ENCODE results near the gene PAPPA. TPM values are rescaled to one million over a fixed set of nuclear protein-coding genes. Genes with fewer than 3 reads are reported as not detected.

Gene PAPPA
- total and polyA plus RNA-seq, 9 donors = 0.61 to 5.5 (median 2.6) TPM

- Histone ChIP-seq H3K4me1 (ENCODE audit: insufficient read depth) (no peaks in the 10 kb centered on the region), H3K36me3 (no peaks in the 10 kb centered on the region), H3K27ac (no peak overlapping the region), H3K27me3 (no peaks in the 10 kb centered on the region), H3K9me3 (no peaks in the 10 kb centered on the region), H3K4me3 (no peak overlapping the region)
- WGBS, 3 donors = 83 to 98% (median 88%) methylated on average over 2 of the region's 2 CpGs
- DNase-seq = no peak
- intact Hi-C loops (cut with DNase I) = no loop called here
- TF ChIP-seq CTCF (IDR thresholded peaks at IDR 0.05) = no peak
- no peak for TF ChIP-seq POLR2A (IDR thresholded peaks at IDR 0.05)
- no peak for TF ChIP-seq EP300 (IDR thresholded peaks at IDR 0.05)
These were observed 115.7 kb downstream of the PAPPA start for GRCh38 chr9:116269250-116269649.

DNA sequence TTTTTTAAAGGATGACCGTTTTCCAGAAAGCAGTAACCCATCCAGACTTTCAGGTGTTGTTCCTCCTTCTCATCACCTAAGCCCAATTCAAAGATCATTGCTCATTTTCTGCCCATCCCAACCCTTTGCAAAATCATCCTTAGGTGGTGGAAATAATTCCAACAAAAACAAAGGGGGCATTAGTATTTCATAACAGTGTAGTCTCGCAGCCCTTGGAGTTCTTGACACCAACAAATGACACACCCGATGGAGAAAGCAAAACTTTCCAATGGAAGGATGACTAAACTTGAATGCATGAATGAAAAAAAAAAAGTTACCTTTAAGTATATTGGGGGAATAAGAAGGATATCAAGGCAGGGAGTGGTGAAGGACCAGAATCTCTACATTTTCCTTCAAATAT, 117.0 kb downstream of the PAPPA start:
- DNase-seq = no peak
- no peak for TF ChIP-seq POLR2A (IDR thresholded peaks at IDR 0.05)
- TF ChIP-seq CTCF (IDR thresholded peaks at IDR 0.05) = no peak
- TF ChIP-seq EP300 (IDR thresholded peaks at IDR 0.05) = no peak
- Histone ChIP-seq H3K4me1 (ENCODE audit: insufficient read depth) (no peaks in the 10 kb centered on the region), H3K4me3 (no peak overlapping the region), H3K9me3 (no peaks in the 10 kb centered on the region), H3K36me3 (no peaks in the 10 kb centered on the region), H3K27me3 (no peaks in the 10 kb centered on the region), H3K27ac (no peak overlapping the region)
- 93 to 96% (median 95%) methylated on average over 3 of the region's 3 CpGs for WGBS, 3 donors
- intact Hi-C loops (cut with DNase I) = no loop called here

DNA sequence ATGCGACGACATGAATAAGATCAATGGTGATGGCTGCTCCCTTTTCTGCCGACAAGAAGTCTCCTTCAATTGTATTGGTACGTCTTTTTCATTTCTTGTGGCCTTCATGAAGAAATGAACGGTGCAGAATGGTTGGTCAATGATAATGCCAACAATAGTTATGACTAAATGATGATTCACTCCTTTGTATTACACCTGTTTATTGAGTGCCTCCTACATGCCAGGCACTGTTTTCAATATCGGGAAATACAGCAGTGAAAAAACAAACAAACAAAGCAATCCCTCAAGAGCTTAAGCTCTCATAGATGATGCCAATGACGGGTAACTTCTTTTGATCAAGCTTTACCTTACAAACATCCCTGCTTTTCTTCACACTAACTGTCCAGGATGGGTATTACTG, 117.7 kb downstream of the PAPPA start:
- H3K4me3 ChIP-seq = no peak overlapping the region
- H3K27me3 ChIP-seq = no peaks in the 10 kb centered on the region
- intact Hi-C loops (cut with DNase I) = no loop called here
- no peaks in the 10 kb centered on the region for H3K36me3 ChIP-seq
- 91 to 94% (median 92%) methylated on average over 7 of the region's 7 CpGs for WGBS, 3 donors
- no peaks in the 10 kb centered on the region for H3K4me1 ChIP-seq (ENCODE audit: insufficient read depth)
- TF ChIP-seq CTCF (IDR thresholded peaks at IDR 0.05) (no peak), POLR2A (IDR thresholded peaks at IDR 0.05) (no peak), EP300 (IDR thresholded peaks at IDR 0.05) (no peak)
- DNase-seq = no peak
- H3K9me3 ChIP-seq = no peaks in the 10 kb centered on the region
- H3K27ac ChIP-seq = no peak overlapping the region

DNA sequence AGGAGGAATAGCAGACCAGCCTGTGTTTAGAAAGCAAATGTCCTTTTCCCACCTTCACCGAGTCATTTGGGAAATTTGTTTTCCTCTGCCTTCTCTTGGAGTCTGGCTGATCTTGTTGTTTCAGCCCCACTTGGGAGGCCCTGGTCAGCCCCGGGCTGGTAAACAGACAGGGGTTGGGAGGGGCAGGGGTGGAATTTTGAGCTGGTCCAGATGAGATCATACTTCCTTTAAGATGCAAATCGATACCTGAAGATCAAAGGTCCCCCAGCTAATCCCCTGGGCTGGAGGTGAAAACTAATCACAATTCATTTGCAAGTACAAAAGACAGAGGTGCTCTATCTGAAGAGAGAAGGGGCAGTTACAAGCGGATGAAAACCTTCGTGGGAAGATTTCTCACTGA, 118.4 kb downstream of the PAPPA start:
- no peaks in the 10 kb centered on the region for H3K4me1 ChIP-seq (ENCODE audit: insufficient read depth)
- H3K36me3 ChIP-seq = no peaks in the 10 kb centered on the region
- WGBS, 3 donors = 72 to 76% (median 75%) methylated on average over 5 of the region's 5 CpGs
- DNase-seq = no peak
- intact Hi-C loops (cut with DNase I) = no loop called here
- H3K9me3 ChIP-seq = no peaks in the 10 kb centered on the region
- no peak overlapping the region for H3K4me3 ChIP-seq
- H3K27ac ChIP-seq = no peak overlapping the region
- no peaks in the 10 kb centered on the region for H3K27me3 ChIP-seq
- TF ChIP-seq POLR2A (IDR thresholded peaks at IDR 0.05) (no peak), EP300 (IDR thresholded peaks at IDR 0.05) (no peak), CTCF (IDR thresholded peaks at IDR 0.05) (no peak)

GRCh38 chr9:116274293-116274692, 120.7 kb downstream of the PAPPA start:
- H3K9me3 ChIP-seq = no peaks in the 10 kb centered on the region

More at GRCh38 chr9:116274293-116274692, 120.7 kb downstream of the PAPPA start:
- Histone ChIP-seq H3K27me3 (no peaks in the 10 kb centered on the region), H3K4me1 (ENCODE audit: insufficient read depth) (no peaks in the 10 kb centered on the region), H3K36me3 (no peaks in the 10 kb centered on the region), H3K4me3 (no peak overlapping the region), H3K27ac (no peak overlapping the region)
- WGBS, 3 donors = 33 to 45% (median 42%) methylated on average over 2 of the region's 2 CpGs
- no peak for DNase-seq
- TF ChIP-seq POLR2A (IDR thresholded peaks at IDR 0.05) = no peak
- no peak for TF ChIP-seq CTCF (IDR thresholded peaks at IDR 0.05)
- no peak for TF ChIP-seq EP300 (IDR thresholded peaks at IDR 0.05)
- intact Hi-C loops (cut with DNase I) = no loop called here
